Measurements from ENCODE around the gene CHN2. TPM values are rescaled to one million over a fixed set of nuclear protein-coding genes. Genes with fewer than 3 reads are reported as not detected.

The CHN2 gene
- total RNA-seq, 1 donor from 2014 or later, result 0.73 TPM

GRCh38 chr7:29300649-29301048 is 106.1 kb downstream of the CHN2 start:
- H3K36me3 Mint-ChIP-seq (ENCODE audit: low read depth), result no peaks in the 10 kb centered on the region
- no peaks in the 10 kb centered on the region for H3K4me1 Mint-ChIP-seq (ENCODE audit: low read depth)
- no peak overlapping the region for H3K4me3 Mint-ChIP-seq (ENCODE audit: low read depth)
- no peak for DNase-seq (ENCODE audit: low spot score)
- intact Hi-C loops (cut with micrococcal nuclease), result no loop called here
- no peak overlapping the region for H3K27ac Mint-ChIP-seq
- H3K9me3 Mint-ChIP-seq, result no peaks in the 10 kb centered on the region
- peaks cover 42% of the 10 kb centered on the region for H3K27me3 Mint-ChIP-seq (ENCODE audit: low read depth)

DNA sequence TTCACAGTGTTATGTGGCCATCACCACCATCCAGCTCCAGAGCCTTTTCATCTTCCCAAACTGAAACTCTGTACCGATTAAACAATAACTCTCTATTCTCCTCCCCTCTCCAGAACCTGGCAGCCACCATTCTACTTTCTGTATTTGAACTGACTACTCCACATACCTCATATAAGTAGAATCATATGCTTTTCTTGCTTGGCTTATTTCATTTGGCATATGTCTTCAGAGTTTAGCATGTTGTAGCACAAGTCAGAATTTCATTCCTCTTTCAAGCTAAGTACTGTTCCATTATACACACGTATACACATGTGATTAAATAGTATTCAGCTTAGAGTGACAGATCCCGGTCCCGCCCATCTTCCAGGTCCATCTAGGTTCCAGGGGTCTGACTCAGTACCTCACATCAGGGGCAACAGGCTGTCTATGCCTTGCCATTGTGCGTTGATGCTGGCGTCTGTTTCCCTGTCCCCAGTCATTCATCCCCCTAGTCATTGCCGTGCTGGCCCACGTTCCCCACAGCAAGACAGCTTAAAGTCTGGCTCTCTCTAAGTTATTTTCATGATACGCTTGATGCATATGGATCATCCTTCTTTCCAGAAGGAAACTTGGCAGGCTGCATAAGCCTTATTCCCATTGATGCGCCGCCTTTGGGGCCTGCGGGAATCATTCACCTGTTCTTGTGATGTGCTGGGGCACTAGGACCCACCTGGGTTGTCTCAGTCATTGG is 108.3 kb downstream of the CHN2 start:
- H3K4me3 Mint-ChIP-seq (ENCODE audit: low read depth), result no peak overlapping the region
- H3K27ac Mint-ChIP-seq, result no peak overlapping the region
- DNase-seq (ENCODE audit: low spot score), result no peak
- H3K4me1 Mint-ChIP-seq (ENCODE audit: low read depth), result no peaks in the 10 kb centered on the region
- no peaks in the 10 kb centered on the region for H3K36me3 Mint-ChIP-seq (ENCODE audit: low read depth)
- H3K27me3 Mint-ChIP-seq (ENCODE audit: low read depth), result peaks cover 44% of the 10 kb centered on the region
- no peaks in the 10 kb centered on the region for H3K9me3 Mint-ChIP-seq
- intact Hi-C loops (cut with micrococcal nuclease), result no loop called here

DNA sequence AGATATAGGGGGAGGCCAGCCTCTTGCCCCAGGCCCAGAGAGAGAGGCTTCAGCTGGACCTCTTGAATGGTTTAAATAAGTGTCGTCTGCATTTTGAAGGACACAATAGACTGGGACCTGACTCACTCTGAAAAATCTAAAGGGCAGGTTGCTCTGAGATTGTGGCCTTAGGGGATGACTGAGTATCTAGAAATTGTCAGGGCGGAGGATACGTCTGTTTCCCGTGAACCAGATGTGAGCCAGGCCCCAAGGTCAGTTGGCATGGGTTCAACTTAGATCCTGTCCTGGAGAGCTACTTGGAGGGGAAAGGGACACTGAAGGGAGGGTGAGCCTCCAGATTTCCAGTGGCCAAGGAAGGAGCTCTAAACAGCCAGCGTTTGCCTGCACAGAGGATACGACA is 110.2 kb downstream of the CHN2 start:
- H3K36me3 Mint-ChIP-seq (ENCODE audit: low read depth), result no peaks in the 10 kb centered on the region
- no peak overlapping the region for H3K27ac Mint-ChIP-seq
- no peak for DNase-seq (ENCODE audit: low spot score)
- H3K9me3 Mint-ChIP-seq, result no peaks in the 10 kb centered on the region
- H3K27me3 Mint-ChIP-seq (ENCODE audit: low read depth), result peaks cover 44% of the 10 kb centered on the region
- no peak overlapping the region for H3K4me3 Mint-ChIP-seq (ENCODE audit: low read depth)
- no peaks in the 10 kb centered on the region for H3K4me1 Mint-ChIP-seq (ENCODE audit: low read depth)
- intact Hi-C loops (cut with micrococcal nuclease), result no loop called here

DNA sequence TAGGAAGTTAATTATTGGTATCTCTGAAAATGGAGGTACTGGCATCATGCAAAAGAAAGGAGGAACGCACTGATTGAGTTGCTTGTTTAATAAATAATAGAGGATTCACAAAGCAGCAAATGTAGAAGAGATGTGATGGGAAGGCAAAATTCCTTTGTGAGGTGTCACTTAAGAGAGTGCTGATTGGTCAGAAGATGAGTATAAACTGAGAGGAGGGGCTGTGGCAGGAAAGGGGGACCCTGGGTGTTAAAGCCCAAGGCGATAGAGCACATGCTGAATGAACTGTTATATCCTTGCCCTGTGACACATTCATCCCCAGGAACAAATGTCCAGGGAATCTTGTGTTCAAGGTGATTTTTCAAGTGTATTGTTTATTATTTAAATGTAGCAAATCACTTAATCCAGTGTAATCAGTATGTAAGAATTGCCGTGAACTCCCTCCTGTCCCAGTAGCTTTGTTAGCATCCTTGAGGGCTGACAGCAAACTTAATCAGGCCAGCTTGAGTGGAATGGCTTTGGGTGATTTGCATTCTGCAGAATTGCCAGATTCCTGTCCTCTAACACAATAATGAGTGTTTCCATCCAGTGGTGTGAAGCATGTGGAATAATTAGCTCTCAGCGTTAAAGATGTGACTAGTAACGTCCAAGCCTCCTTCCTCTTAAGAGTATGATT is 111.9 kb downstream of the CHN2 start:
- Mint-ChIP-seq H3K4me3 (ENCODE audit: low read depth) (no peak overlapping the region), H3K27me3 (ENCODE audit: low read depth) (peaks cover 38% of the 10 kb centered on the region), H3K36me3 (ENCODE audit: low read depth) (no peaks in the 10 kb centered on the region), H3K4me1 (ENCODE audit: low read depth) (no peaks in the 10 kb centered on the region), H3K27ac (no peak overlapping the region), H3K9me3 (no peaks in the 10 kb centered on the region)
- intact Hi-C loops (cut with micrococcal nuclease), result no loop called here
- DNase-seq (ENCODE audit: low spot score), result no peak

DNA sequence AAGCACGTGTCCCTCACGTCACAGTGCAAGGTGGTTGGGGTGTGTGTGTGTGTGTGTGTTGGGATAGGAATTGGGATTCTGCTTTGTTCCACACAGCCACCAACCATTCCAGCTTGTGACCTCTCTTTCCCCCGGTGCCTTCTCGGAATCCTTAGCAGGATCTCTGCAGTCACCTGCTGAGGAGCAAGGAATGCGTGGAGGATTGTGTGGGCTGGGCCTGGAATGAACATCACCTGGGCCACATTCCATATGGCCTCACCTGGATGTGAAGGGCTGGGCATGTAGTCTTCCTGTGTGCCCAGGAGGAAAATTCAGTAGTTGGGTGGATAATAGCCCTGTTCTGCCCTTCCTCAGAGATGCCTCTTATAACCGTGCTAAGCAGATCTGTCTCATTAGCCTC is 113.8 kb downstream of the CHN2 start:
- Mint-ChIP-seq H3K9me3 (no peaks in the 10 kb centered on the region), H3K36me3 (ENCODE audit: low read depth) (no peaks in the 10 kb centered on the region), H3K4me1 (ENCODE audit: low read depth) (no peaks in the 10 kb centered on the region), H3K27ac (no peak overlapping the region), H3K4me3 (ENCODE audit: low read depth) (no peak overlapping the region), H3K27me3 (ENCODE audit: low read depth) (peaks cover 43% of the 10 kb centered on the region)
- no peak for DNase-seq (ENCODE audit: low spot score)
- intact Hi-C loops (cut with micrococcal nuclease), result no loop called here

- intact Hi-C loops (cut with micrococcal nuclease), result no loop called here
- no peak for DNase-seq (ENCODE audit: low spot score)
- no peaks in the 10 kb centered on the region for H3K36me3 Mint-ChIP-seq (ENCODE audit: low read depth)
- H3K27me3 Mint-ChIP-seq (ENCODE audit: low read depth), result peaks cover 50% of the 10 kb centered on the region
- H3K27ac Mint-ChIP-seq, result no peak overlapping the region
- no peaks in the 10 kb centered on the region for H3K4me1 Mint-ChIP-seq (ENCODE audit: low read depth)
- H3K9me3 Mint-ChIP-seq, result no peaks in the 10 kb centered on the region
- no peak overlapping the region for H3K4me3 Mint-ChIP-seq (ENCODE audit: low read depth)
These were observed 114.7 kb downstream of the CHN2 start for GRCh38 chr7:29309041-29309854.

DNA sequence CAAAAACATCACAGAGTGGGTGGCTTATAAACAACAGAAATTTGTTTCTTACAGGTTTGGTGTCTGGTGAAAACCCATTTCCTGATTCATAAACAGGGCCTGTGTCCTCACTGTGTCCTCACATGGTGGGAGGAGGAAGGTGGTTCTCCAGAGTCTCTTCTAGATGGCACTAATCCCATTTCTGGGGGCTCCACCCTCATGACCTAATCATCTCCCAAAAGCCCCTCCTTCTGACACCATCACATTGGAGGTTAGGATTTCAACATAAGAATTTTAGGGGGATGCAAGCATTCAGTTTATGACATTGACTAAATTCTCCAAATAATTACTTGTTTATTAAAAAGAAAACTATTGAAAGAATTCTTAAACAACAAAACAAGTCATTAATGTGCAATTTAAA is 116.0 kb downstream of the CHN2 start:
- intact Hi-C loops (cut with micrococcal nuclease), result no loop called here
- Mint-ChIP-seq H3K4me3 (ENCODE audit: low read depth) (no peak overlapping the region), H3K27ac (no peak overlapping the region), H3K27me3 (ENCODE audit: low read depth) (peaks cover 51% of the 10 kb centered on the region), H3K36me3 (ENCODE audit: low read depth) (no peaks in the 10 kb centered on the region), H3K9me3 (no peaks in the 10 kb centered on the region), H3K4me1 (ENCODE audit: low read depth) (no peaks in the 10 kb centered on the region)
- no peak for DNase-seq (ENCODE audit: low spot score)

DNA sequence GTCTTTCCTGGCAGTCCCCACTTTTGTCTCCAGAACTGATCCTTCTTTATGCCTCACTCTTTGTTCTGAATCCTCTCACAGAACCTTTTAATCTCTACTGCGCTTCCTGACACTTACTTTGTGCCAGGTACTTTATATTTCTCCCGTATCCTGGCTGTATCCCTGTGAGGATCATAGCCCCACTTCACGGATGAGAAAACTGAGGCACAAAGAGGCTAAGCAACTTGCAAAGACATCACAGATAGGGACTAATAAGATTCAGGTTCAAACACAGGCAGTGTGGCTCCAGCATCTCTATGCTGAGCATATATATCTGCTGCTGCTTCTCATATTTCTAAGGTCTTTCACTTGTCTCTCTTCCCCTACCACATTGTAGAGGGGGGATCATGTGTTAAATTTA is 116.7 kb downstream of the CHN2 start:
- Mint-ChIP-seq H3K36me3 (ENCODE audit: low read depth) (no peaks in the 10 kb centered on the region), H3K9me3 (no peaks in the 10 kb centered on the region), H3K4me1 (ENCODE audit: low read depth) (no peaks in the 10 kb centered on the region), H3K4me3 (ENCODE audit: low read depth) (no peak overlapping the region), H3K27me3 (ENCODE audit: low read depth) (peaks cover 48% of the 10 kb centered on the region), H3K27ac (no peak overlapping the region)
- intact Hi-C loops (cut with micrococcal nuclease), result no loop called here
- DNase-seq (ENCODE audit: low spot score), result no peak

DNA sequence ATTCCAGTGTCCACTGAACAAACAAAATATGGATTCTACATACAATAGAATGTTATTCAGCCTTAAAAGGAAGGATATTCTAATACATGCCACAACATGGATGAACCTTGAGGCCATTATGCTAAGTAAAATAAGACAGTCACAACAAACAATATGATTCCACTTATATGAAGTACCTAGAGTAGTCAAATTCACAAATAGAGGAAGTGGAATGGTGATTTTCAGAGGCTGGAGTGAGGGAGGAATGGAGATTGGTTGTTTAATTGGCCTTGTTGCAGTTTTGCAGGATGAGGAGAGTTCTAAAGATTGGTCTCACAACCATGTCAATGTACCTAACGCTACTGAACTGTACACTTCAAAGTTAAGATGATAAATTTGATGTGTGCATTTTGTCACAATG is 119.6 kb downstream of the CHN2 start:
- no peak for DNase-seq (ENCODE audit: low spot score)
- intact Hi-C loops (cut with micrococcal nuclease), result no loop called here
- Mint-ChIP-seq H3K36me3 (ENCODE audit: low read depth) (no peaks in the 10 kb centered on the region), H3K4me3 (ENCODE audit: low read depth) (no peak overlapping the region), H3K27me3 (ENCODE audit: low read depth) (peaks cover 54% of the 10 kb centered on the region), H3K9me3 (no peaks in the 10 kb centered on the region), H3K27ac (no peak overlapping the region), H3K4me1 (ENCODE audit: low read depth) (no peaks in the 10 kb centered on the region)

- Mint-ChIP-seq H3K4me3 (ENCODE audit: low read depth) (no peak overlapping the region), H3K9me3 (no peaks in the 10 kb centered on the region), H3K36me3 (ENCODE audit: low read depth) (no peaks in the 10 kb centered on the region), H3K27me3 (ENCODE audit: low read depth) (peaks cover 54% of the 10 kb centered on the region), H3K4me1 (ENCODE audit: low read depth) (no peaks in the 10 kb centered on the region), H3K27ac (no peak overlapping the region)
- intact Hi-C loops (cut with micrococcal nuclease), result no loop called here
- DNase-seq (ENCODE audit: low spot score), result no peak
These were observed 120.7 kb downstream of the CHN2 start for GRCh38 chr7:29315122-29315891.

DNA sequence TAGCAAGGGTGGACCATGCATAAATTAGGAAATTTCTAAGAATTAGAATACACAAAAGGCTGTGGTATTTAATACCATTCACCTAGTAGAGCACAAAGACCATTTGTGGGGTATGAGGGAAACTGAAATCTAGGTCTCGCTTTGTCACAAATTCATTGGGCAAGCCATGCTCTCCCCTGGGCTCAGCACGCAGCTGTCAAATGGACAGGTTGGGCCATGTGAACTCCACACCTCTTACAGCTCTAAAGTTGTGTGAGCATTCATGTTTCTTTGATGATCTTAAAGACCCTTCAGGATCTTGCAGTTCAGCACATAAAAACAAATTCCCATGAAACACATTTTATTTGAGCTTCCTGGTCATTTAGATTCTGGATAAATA is 121.3 kb downstream of the CHN2 start:
- intact Hi-C loops (cut with micrococcal nuclease), result no loop called here
- Mint-ChIP-seq H3K36me3 (ENCODE audit: low read depth) (no peaks in the 10 kb centered on the region), H3K9me3 (no peaks in the 10 kb centered on the region), H3K27me3 (ENCODE audit: low read depth) (peaks cover 57% of the 10 kb centered on the region), H3K4me3 (ENCODE audit: low read depth) (no peak overlapping the region), H3K27ac (no peak overlapping the region), H3K4me1 (ENCODE audit: low read depth) (no peaks in the 10 kb centered on the region)
- no peak for DNase-seq (ENCODE audit: low spot score)

DNA sequence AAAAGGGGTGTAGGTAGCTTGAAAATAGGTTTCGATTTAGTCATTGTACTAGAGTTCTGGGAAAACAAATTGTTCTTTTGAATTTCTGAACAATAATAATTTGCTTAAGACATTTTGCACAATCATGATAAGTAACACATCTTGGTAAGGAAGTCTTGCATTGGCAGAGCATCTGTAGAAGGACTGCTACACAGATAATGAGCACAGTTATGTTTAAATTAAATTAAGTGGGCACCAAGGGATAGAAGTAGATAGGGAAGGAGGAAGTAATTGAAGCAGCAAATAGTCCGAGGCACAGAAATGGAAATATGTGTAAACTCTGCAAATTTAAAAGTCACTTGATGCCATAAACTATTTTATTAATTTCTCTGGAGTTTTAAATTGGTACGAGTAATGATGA is 122.4 kb downstream of the CHN2 start:
- H3K4me1 Mint-ChIP-seq (ENCODE audit: low read depth), result no peaks in the 10 kb centered on the region
- peaks cover 48% of the 10 kb centered on the region for H3K27me3 Mint-ChIP-seq (ENCODE audit: low read depth)
- H3K27ac Mint-ChIP-seq, result no peak overlapping the region
- H3K36me3 Mint-ChIP-seq (ENCODE audit: low read depth), result no peaks in the 10 kb centered on the region
- no peaks in the 10 kb centered on the region for H3K9me3 Mint-ChIP-seq
- intact Hi-C loops (cut with micrococcal nuclease), result no loop called here
- DNase-seq (ENCODE audit: low spot score), result no peak
- H3K4me3 Mint-ChIP-seq (ENCODE audit: low read depth), result no peak overlapping the region
